HCT116 (cell line): Measurements from ENCODE around the gene MGAT4A.

Experiments used
- CBX3 ChIP-seq: IDR thresholded peaks from 2 replicates; pipeline ENCODE4 v1.6.1; 2012; ENCODE audit warnings: low read depth
- CEBPB ChIP-seq: IDR thresholded peaks from 2 replicates; pipeline ENCODE4 v1.6.1; 2012; ENCODE audit warnings: low read depth
- CTCF ChIP-seq, 3 experiments: fragments of 200-600 bp in 1 of 3; sonication (generic) in 1 of 3; IDR thresholded peaks in 2 of 3; conservative IDR thresholded peaks in 1 of 3; 2 replicates each; pipeline ENCODE4 v1.5.1; 2012 to 2017; ENCODE audit warnings: low read depth in 2 of 3, low read length in 2 of 3, antibody characterized with exemption in 1 of 3, borderline replicate concordance in 1 of 3, control low read depth in 1 of 3, mild to moderate bottlenecking in 1 of 3, mixed read lengths in 1 of 3, mixed run types in 1 of 3, moderate library complexity in 1 of 3; ENCODE audit not compliant: insufficient read depth in 1 of 3
- EZH2 ChIP-seq: fragments of 200-600 bp; sonication (generic); IDR thresholded peaks from 2 replicates; pipeline ENCODE4 v1.6.1; 2017; ENCODE audit warnings: antibody characterized with exemption, mixed run types
- EZH2phosphoT487 ChIP-seq: fragments of 200-600 bp; IDR thresholded peaks from 2 replicates; pipeline ENCODE4 v1.6.1; 2018; ENCODE audit warnings: antibody characterized with exemption, borderline replicate concordance
- JUND ChIP-seq: IDR thresholded peaks from 2 replicates; pipeline ENCODE4 v1.6.1; 2012
- POLR2A ChIP-seq: IDR thresholded peaks from 2 replicates; pipeline ENCODE4 v1.7.0; 2011; ENCODE audit warnings: borderline replicate concordance; ENCODE audit not compliant: insufficient read depth, insufficient read length; ENCODE audit errors: extremely low read depth
- POLR2AphosphoS5 ChIP-seq: IDR thresholded peaks from 2 replicates; pipeline ENCODE4 v1.6.1; 2011; ENCODE audit warnings: mild to moderate bottlenecking, low read depth, low read length, moderate library complexity
- REST ChIP-seq: IDR thresholded peaks from 2 replicates; pipeline ENCODE4 v1.6.1; 2012; ENCODE audit warnings: low read depth
- ZBTB33 ChIP-seq: IDR thresholded peaks from 2 replicates; pipeline ENCODE4 v1.6.1; 2011; ENCODE audit warnings: mild to moderate bottlenecking, low read length, moderate library complexity; ENCODE audit not compliant: insufficient replicate concordance; ENCODE audit errors: extremely low read depth
- ZNF274 ChIP-seq: fragments of 200-500 bp; sonication (Bioruptor generic); IDR thresholded peaks from 2 replicates; pipeline ENCODE4 v1.6.1; 2014; ENCODE audit warnings: mild to moderate bottlenecking, low read depth, low read length, inconsistent platforms

- TF ChIP-seq EZH2phosphoT487 (no peak), CTCF (IDR thresholded peaks at IDR 0.05 in 2 of 3, conservative IDR thresholded peaks at IDR 0.05 in 1 of 3; ENCODE audit: borderline replicate concordance in 1 of 3, insufficient read depth in 1 of 3, low read depth in 2 of 3, low read length in 2 of 3) (no peak), POLR2A (no peak), POLR2AphosphoS5 (no peak), EZH2 (no peak), ZBTB33 (no peak), REST (no peak), ZNF274 (no peak), CBX3 (no peak), JUND (no peak), CEBPB (no peak)
Observed at GRCh38 chr2:98658816-98659490, 72.0 kb downstream of the MGAT4A start.
